A549 (cell line): ENCODE measurements around the gene NUTF2.

Source experiments
- CTCF ChIP-seq: fragments of >200 bp; sonication (Bioruptor Twin); formaldehyde crosslinking; IDR thresholded peaks from 3 replicates; pipeline ENCODE4 v1.5.1; 2016
- HOXA7 ChIP-seq: fragments of 250-450 bp; sonication (Bioruptor Pico); IDR thresholded peaks from 2 replicates; pipeline ENCODE4 v1.5.0; 2020; ENCODE audit warnings: mild to moderate bottlenecking, moderate library complexity
- HOXB13 ChIP-seq: fragments of 250-450 bp; sonication (Bioruptor Pico); IDR thresholded peaks from 2 replicates; pipeline ENCODE4 v1.5.0; 2020; ENCODE audit warnings: low read depth, mild to moderate bottlenecking, moderate library complexity
- NFE2L2 ChIP-seq: fragments of 150-350 bp; conservative IDR thresholded peaks from 2 replicates; pipeline ENCODE4 v1.6.1; 2014; ENCODE audit warnings: low read length
- POLR2A ChIP-seq: IDR thresholded peaks from 2 replicates; pipeline ENCODE4 v1.6.1; 2012; ENCODE audit warnings: mild to moderate bottlenecking, low read length
- POLR2AphosphoS2 ChIP-seq: conservative IDR thresholded peaks from 2 replicates; pipeline ENCODE4 v1.6.1; 2012; ENCODE audit warnings: low read length, improper control_type of control experiment, inconsistent platforms
- REST ChIP-seq: fragments of 200-600 bp; sonication (generic); IDR thresholded peaks from 2 replicates; pipeline ENCODE4 v1.6.1; 2016; ENCODE audit warnings: antibody characterized with exemption, mild to moderate bottlenecking, moderate library complexity
- SREBF2 ChIP-seq: fragments of 450-650 bp; IDR thresholded peaks from 2 replicates; pipeline ENCODE4 v1.6.1; 2014; ENCODE audit warnings: mild to moderate bottlenecking, moderate library complexity

- TF ChIP-seq CTCF (no peak), NFE2L2 (no peak), POLR2AphosphoS2 (no peak), POLR2A (no peak), HOXB13 (no peak), HOXA7 (CRISPR knock-in tag) (no peak), SREBF2 (no peak), REST (no peak)
These were observed 26.0 kb upstream of the NUTF2 start for GRCh38 chr16:67820608-67821259.
